K562 (cell line): ENCODE measurements around the gene RAB31.

ENCODE experiments used
- CTCF ChIP-seq, 3 experiments: IDR thresholded peaks in 2 of 3; conservative IDR thresholded peaks in 1 of 3; 2 replicates each; pipeline ENCODE4 v1.5.1; 2011 to 2012; ENCODE audit warnings: low read length in 3 of 3, mild to moderate bottlenecking in 3 of 3, control low read depth in 2 of 3, improper control_type of control experiment in 1 of 3, inconsistent platforms in 1 of 3, low read depth in 1 of 3, mixed read lengths in 1 of 3, moderate library complexity in 1 of 3; ENCODE audit not compliant: insufficient read depth in 2 of 3
- EHMT2 ChIP-seq: fragments of 450-650 bp; IDR thresholded peaks from 2 replicates; pipeline ENCODE4 v1.6.1; 2018; ENCODE audit warnings: antibody characterized with exemption
- FOS ChIP-seq: IDR thresholded peaks from 3 replicates; pipeline ENCODE4 v1.6.1; 2011; ENCODE audit not compliant: insufficient read length; ENCODE audit errors: extremely low read depth
- GABPA ChIP-seq: fragments of 200-800 bp; sonication (Bioruptor generic); conservative IDR thresholded peaks from 2 replicates; pipeline ENCODE4 v1.6.1; 2016; ENCODE audit warnings: low read depth, missing genetic modification characterization, missing compliant biosample characterization
- KDM4B ChIP-seq, 2 experiments: fragments of 450-650 bp in 1 of 2; sonication (generic) in 1 of 2; IDR thresholded peaks; 2 replicates each; pipeline ENCODE4 v1.6.1; 2016 to 2017; ENCODE audit warnings: borderline replicate concordance in 2 of 2, antibody characterized with exemption in 1 of 2, low read depth in 1 of 2, mild to moderate bottlenecking in 1 of 2
- MLLT1 ChIP-seq, 2 experiments: fragments of 450-650 bp; IDR thresholded peaks; 2 replicates each; pipeline ENCODE4 v1.6.1; 2016
- POLR2A ChIP-seq: fragments of 450-650 bp; conservative IDR thresholded peaks from 2 replicates; pipeline ENCODE4 v1.6.1; 2016
- POLR2AphosphoS5 ChIP-seq: IDR thresholded peaks from 2 replicates; pipeline ENCODE4 v1.6.1; 2011; ENCODE audit warnings: mild to moderate bottlenecking, low read depth, low read length, moderate library complexity; ENCODE audit not compliant: control insufficient read depth, insufficient read depth
- SP2 ChIP-seq: IDR thresholded peaks from 2 replicates; pipeline ENCODE4 v1.6.1; 2011; ENCODE audit warnings: mild to moderate bottlenecking, low read depth, low read length, moderate library complexity; ENCODE audit not compliant: poor library complexity, severe bottlenecking; ENCODE audit errors: extremely low read depth
- TGIF2 ChIP-seq: sonication (generic); formaldehyde crosslinking; IDR thresholded peaks from 2 replicates; pipeline ENCODE4 v1.8.1; 2022; ENCODE audit warnings: mild to moderate bottlenecking, missing genetic modification reagents, moderate library complexity
- ZNF431 ChIP-seq: sonication (generic); formaldehyde crosslinking; IDR thresholded peaks from 2 replicates; pipeline ENCODE4 v1.8.0; 2022; ENCODE audit warnings: mild to moderate bottlenecking, missing genetic modification reagents
- TF ChIP-seq, protein P1 (sequence below), 2 experiments: fragments of 450-650 bp; IDR thresholded peaks; 2 replicates each; pipeline ENCODE4 v1.6.1; 2016; ENCODE audit warnings: mild to moderate bottlenecking in 2 of 2, borderline replicate concordance in 1 of 2, low read depth in 1 of 2, moderate library complexity in 1 of 2
- TF ChIP-seq, protein P2 (sequence below): fragments of 450-650 bp; IDR thresholded peaks from 2 replicates; pipeline ENCODE4 v1.6.1; 2016; ENCODE audit warnings: mild to moderate bottlenecking

GRCh38 chr18:9712130-9712577 lies 4.1 kb downstream of the RAB31 start:
- no peak for TF ChIP-seq EHMT2
- no peak for TF ChIP-seq ZNF431
- TF ChIP-seq KDM4B (IDR thresholded peaks at IDR 0.05; ENCODE audit: borderline replicate concordance in 2 of 2, low read depth in 1 of 2), result no peak
- no peak for TF ChIP-seq CTCF (IDR thresholded peaks at IDR 0.05 in 2 of 3, conservative IDR thresholded peaks at IDR 0.05 in 1 of 3; ENCODE audit: insufficient read depth in 2 of 3, low read depth in 1 of 3, low read length in 3 of 3)
- TF ChIP-seq, protein P1, sequence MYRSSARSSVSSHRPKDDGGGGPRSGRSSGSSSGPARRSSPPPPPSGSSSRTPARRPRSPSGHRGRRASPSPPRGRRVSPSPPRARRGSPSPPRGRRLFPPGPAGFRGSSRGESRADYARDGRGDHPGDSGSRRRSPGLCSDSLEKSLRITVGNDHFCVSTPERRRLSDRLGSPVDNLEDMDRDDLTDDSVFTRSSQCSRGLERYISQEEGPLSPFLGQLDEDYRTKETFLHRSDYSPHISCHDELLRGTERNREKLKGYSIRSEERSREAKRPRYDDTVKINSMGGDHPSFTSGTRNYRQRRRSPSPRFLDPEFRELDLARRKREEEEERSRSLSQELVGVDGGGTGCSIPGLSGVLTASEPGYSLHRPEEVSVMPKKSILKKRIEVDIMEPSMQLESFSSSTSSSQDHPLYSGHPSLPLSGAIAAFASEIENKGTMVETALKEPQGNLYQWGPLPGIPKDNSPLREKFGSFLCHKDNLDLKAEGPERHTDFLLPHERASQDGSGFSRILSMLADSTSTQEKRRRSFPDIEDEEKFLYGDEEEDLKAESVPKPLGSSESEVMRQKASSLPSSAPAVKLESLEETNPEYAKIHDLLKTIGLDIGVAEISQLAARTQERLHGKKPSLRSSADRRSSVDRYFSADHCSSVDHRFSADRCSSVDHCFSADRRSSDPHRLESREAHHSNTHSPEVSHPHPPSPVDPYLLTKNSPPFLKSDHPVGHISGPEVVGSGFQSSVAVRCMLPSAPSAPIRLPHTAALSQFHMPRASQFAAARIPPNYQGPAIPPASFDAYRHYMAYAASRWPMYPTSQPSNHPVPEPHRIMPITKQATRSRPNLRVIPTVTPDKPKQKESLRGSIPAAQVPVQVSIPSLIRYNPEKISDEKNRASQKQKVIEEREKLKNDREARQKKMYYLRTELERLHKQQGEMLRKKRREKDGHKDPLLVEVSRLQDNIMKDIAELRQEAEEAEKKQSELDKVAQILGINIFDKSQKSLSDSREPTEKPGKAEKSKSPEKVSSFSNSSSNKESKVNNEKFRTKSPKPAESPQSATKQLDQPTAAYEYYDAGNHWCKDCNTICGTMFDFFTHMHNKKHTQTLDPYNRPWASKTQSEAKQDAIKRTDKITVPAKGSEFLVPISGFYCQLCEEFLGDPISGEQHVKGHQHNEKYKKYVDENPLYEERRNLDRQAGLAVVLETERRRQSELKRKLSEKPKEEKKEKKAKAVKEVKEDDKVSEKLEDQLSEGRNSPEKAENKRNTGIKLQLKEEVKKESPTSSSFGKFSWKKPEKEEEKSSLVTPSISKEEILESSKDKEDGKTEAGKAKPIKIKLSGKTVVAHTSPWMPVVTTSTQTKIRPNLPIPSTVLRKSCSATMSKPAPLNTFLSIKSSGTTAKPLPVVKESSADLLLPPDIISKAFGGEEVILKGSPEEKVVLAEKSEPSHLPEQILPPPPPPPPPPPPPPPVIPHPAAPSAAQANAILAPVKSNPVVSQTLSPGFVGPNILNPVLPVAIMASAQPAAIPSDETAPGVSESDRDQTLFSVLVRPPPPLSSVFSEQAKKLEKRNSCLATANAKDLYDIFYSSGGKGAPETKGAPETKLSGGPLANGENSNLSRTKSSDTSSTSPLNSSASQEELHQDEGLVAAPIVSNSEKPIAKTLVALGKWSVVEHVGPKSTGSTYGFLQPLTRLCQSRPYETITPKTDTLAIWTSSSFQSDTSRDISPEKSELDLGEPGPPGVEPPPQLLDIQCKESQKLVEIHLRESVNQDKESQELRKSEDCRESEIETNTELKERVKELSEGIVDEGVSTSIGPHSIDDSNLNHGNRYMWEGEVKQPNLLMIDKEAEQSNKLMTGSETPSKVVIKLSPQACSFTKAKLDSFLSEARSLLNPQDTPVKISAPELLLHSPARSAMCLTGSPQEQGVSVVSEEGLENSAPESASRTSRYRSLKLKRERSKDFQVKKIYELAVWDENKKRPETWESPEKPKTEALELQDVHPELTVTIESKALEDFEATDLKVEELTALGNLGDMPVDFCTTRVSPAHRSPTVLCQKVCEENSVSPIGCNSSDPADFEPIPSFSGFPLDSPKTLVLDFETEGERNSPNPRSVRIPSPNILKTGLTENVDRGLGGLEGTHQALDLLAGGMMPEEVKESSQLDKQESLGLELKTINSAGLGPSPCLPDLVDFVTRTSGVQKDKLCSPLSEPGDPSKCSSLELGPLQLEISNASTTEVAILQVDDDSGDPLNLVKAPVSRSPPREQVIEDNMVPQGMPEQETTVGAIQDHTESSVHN (IDR thresholded peaks at IDR 0.05; ENCODE audit: borderline replicate concordance in 1 of 2, low read depth in 1 of 2), result no peak
- no peak for TF ChIP-seq GABPA (tag)
- TF ChIP-seq SP2, result no peak
- TF ChIP-seq POLR2AphosphoS5, result no peak
- TF ChIP-seq, protein P2, sequence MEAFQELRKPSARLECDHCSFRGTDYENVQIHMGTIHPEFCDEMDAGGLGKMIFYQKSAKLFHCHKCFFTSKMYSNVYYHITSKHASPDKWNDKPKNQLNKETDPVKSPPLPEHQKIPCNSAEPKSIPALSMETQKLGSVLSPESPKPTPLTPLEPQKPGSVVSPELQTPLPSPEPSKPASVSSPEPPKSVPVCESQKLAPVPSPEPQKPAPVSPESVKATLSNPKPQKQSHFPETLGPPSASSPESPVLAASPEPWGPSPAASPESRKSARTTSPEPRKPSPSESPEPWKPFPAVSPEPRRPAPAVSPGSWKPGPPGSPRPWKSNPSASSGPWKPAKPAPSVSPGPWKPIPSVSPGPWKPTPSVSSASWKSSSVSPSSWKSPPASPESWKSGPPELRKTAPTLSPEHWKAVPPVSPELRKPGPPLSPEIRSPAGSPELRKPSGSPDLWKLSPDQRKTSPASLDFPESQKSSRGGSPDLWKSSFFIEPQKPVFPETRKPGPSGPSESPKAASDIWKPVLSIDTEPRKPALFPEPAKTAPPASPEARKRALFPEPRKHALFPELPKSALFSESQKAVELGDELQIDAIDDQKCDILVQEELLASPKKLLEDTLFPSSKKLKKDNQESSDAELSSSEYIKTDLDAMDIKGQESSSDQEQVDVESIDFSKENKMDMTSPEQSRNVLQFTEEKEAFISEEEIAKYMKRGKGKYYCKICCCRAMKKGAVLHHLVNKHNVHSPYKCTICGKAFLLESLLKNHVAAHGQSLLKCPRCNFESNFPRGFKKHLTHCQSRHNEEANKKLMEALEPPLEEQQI, result no peak
- TF ChIP-seq FOS, result no peak
- TF ChIP-seq POLR2A, result no peak
- TF ChIP-seq TGIF2, result no peak
- no peak for TF ChIP-seq MLLT1 (IDR thresholded peaks at IDR 0.05)
